Activated naive CD4-positive, alpha-beta T cell treated with Interleukin-2 at 50 U/mL for 16 hours (primary cell): ENCODE measurements around the gene APP.
"Not testable (repeated sequence)": the region's sequence is repeated elsewhere in the genome, so short reads cannot be mapped to it uniquely, and the experiment has no call there.

Source experiments
- DNase-seq: peaks from one replicate; pipeline ENCODE4 v3.0.0-alpha.2; 2020

APP gene

GRCh38 chr21:26096494-26097371, 73.8 kb downstream of the APP start:
- DNase-seq, result no peak

GRCh38 chr21:26095131-26095530, 75.4 kb downstream of the APP start:
- DNase-seq, result no peak

GRCh38 chr21:26093122-26093521, 77.4 kb downstream of the APP start:
- no peak for DNase-seq

GRCh38 chr21:26091480-26092018, 79.0 kb downstream of the APP start:
- DNase-seq, result no peak

GRCh38 chr21:26089730-26090129, 80.8 kb downstream of the APP start:
- DNase-seq, result no peak

GRCh38 chr21:26087223-26087918, 83.2 kb downstream of the APP start:
- no peak for DNase-seq

GRCh38 chr21:26085882-26086281, 84.7 kb downstream of the APP start:
- DNase-seq, result no peak

GRCh38 chr21:26085127-26085526, 85.4 kb downstream of the APP start:
- no peak for DNase-seq

- no peak for DNase-seq
Observed at GRCh38 chr21:26082549-26082948, 88.0 kb downstream of the APP start.

GRCh38 chr21:26081175-26081760, 89.3 kb downstream of the APP start:
- not testable (repeated sequence) for DNase-seq

GRCh38 chr21:26080211-26080610, 90.4 kb downstream of the APP start:
- no peak for DNase-seq

GRCh38 chr21:26079366-26079765, 91.2 kb downstream of the APP start:
- no peak for DNase-seq

- DNase-seq, result no peak
Observed at GRCh38 chr21:26077521-26077920, 93.0 kb downstream of the APP start.

- DNase-seq, result no peak
Observed at GRCh38 chr21:26072666-26073615, 97.6 kb downstream of the APP start.

GRCh38 chr21:26070822-26071425, 99.6 kb downstream of the APP start:
- no peak for DNase-seq

- no peak for DNase-seq
Observed at GRCh38 chr21:26070121-26070520, 100.4 kb downstream of the APP start.

- no peak for DNase-seq
Observed at GRCh38 chr21:26068776-26069175, 101.8 kb downstream of the APP start.

- DNase-seq, result no peak
Observed at GRCh38 chr21:26067836-26068594, 102.6 kb downstream of the APP start.

GRCh38 chr21:26064506-26064905, 106.1 kb downstream of the APP start:
- no peak for DNase-seq

GRCh38 chr21:26061437-26061836, 109.1 kb downstream of the APP start:
- no peak for DNase-seq
